Neural cell (in vitro differentiated cells): ENCODE results near the gene CGNL1. TPM values are rescaled to one million over a fixed set of nuclear protein-coding genes. Genes with fewer than 3 reads are reported as not detected.

Experiments used
- H2AFZ ChIP-seq: fragments of 200-600, 300-800 bp; sonication (generic), shearing (Covaris generic); 2 replicates; pipeline ENCODE4 v1.6.0; 2014; ENCODE audit warnings: low read depth, mild to moderate bottlenecking, antibody characterized with exemption, low read length, moderate library complexity
- H3F3A ChIP-seq: fragments of 200-600 bp; shearing (Covaris generic); 2 replicates; pipeline ENCODE4 v1.6.1; 2016; ENCODE audit warnings: mild to moderate bottlenecking, moderate library complexity, mixed read lengths, antibody characterized with exemption, low read length; ENCODE audit not compliant: insufficient read depth, poor library complexity, severe bottlenecking
- H3K27ac ChIP-seq: fragments of 200-600, 300-800 bp; sonication (generic), shearing (Covaris generic); 2 replicates; pipeline ENCODE4 v1.5.1; 2014; ENCODE audit warnings: mild to moderate bottlenecking, low read length, moderate library complexity
- H3K27me3 ChIP-seq: fragments of 300-800, 200-600 bp; sonication (generic), shearing (Covaris generic); 2 replicates; pipeline ENCODE4 v1.6.0; 2014; ENCODE audit warnings: mild to moderate bottlenecking, low read depth, low read length, moderate library complexity; ENCODE audit not compliant: insufficient read depth
- H3K36me3 ChIP-seq: fragments of 300-800, 200-600 bp; sonication (generic), shearing (Covaris generic); 2 replicates; pipeline ENCODE4 v1.5.1; 2014; ENCODE audit warnings: mild to moderate bottlenecking, antibody characterized with exemption, low read length, moderate library complexity; ENCODE audit not compliant: insufficient read depth
- H3K4me2 ChIP-seq: fragments of 300-800, 200-600 bp; sonication (generic), shearing (Covaris generic); 2 replicates; pipeline ENCODE4 v1.6.0; 2014; ENCODE audit warnings: mild to moderate bottlenecking, low read length
- H3K4me3 ChIP-seq: fragments of 300-800, 200-600 bp; sonication (generic), shearing (Covaris generic); 2 replicates; pipeline ENCODE4 v1.5.1; 2014; ENCODE audit warnings: mild to moderate bottlenecking, low read length, moderate library complexity
- H3K79me2 ChIP-seq: fragments of 200-600 bp; shearing (Covaris generic); replicated peaks from 2 replicates; pipeline ENCODE4 v1.6.0; 2014; ENCODE audit warnings: mild to moderate bottlenecking, low read length, moderate library complexity; ENCODE audit not compliant: insufficient read depth
- H3K9ac ChIP-seq: fragments of 300-800, 200-600 bp; sonication (generic), shearing (Covaris generic); 2 replicates; pipeline ENCODE4 v1.6.1; 2016; ENCODE audit warnings: mild to moderate bottlenecking, low read length, mixed read lengths
- H3K9me2 ChIP-seq: fragments of 200-600 bp; shearing (Covaris generic); 2 replicates; pipeline ENCODE4 v1.6.1; 2016; ENCODE audit warnings: mild to moderate bottlenecking, low read length, mixed read lengths; ENCODE audit not compliant: insufficient read depth
- H3K9me3 ChIP-seq: fragments of 200-600, 300-800 bp; sonication (generic), shearing (Covaris generic); 2 replicates; pipeline ENCODE4 v1.6.1; 2016; ENCODE audit warnings: mild to moderate bottlenecking, mixed run types, low read length, moderate library complexity, mixed read lengths
- H4K20me1 ChIP-seq: fragments of 200-600 bp; shearing (Covaris generic); 2 replicates; pipeline ENCODE4 v1.6.1; 2016; ENCODE audit warnings: mild to moderate bottlenecking, mixed run types; ENCODE audit not compliant: insufficient read depth
- CTCF ChIP-seq: fragments of 450-650 bp; IDR thresholded peaks from 2 replicates; pipeline ENCODE4 v1.5.1; 2014; ENCODE audit warnings: antibody characterized with exemption, mild to moderate bottlenecking, moderate library complexity; ENCODE audit not compliant: poor library complexity, severe bottlenecking
- EP300 ChIP-seq: fragments of 450-650 bp; conservative IDR thresholded peaks from 2 replicates; pipeline ENCODE4 v1.6.1; 2014; ENCODE audit warnings: antibody characterized with exemption, mild to moderate bottlenecking, moderate library complexity; ENCODE audit not compliant: poor library complexity, severe bottlenecking
- EZH2 ChIP-seq: fragments of 200-600, 300-800 bp; shearing (Covaris generic), sonication (generic); IDR thresholded peaks from 2 replicates; pipeline ENCODE4 v1.6.1; 2014; ENCODE audit warnings: antibody characterized with exemption, low read length, borderline replicate concordance, mild to moderate bottlenecking; ENCODE audit not compliant: insufficient read depth, poor library complexity, severe bottlenecking
- MXI1 ChIP-seq: fragments of 450-650 bp; conservative IDR thresholded peaks from 2 replicates; pipeline ENCODE4 v1.6.1; 2014; ENCODE audit warnings: antibody characterized with exemption, mild to moderate bottlenecking; ENCODE audit not compliant: poor library complexity, severe bottlenecking
- POLR2AphosphoS5 ChIP-seq: IDR thresholded peaks from 2 replicates; pipeline ENCODE4 v1.6.1; 2012
- RAD21 ChIP-seq: fragments of 450-650 bp; conservative IDR thresholded peaks from 2 replicates; pipeline ENCODE4 v1.6.1; 2014; ENCODE audit warnings: antibody characterized with exemption, mild to moderate bottlenecking, moderate library complexity
- REST ChIP-seq: IDR thresholded peaks from 2 replicates; pipeline ENCODE4 v1.6.1; 2012; ENCODE audit warnings: borderline replicate concordance
- SMC3 ChIP-seq: fragments of 450-650 bp; conservative IDR thresholded peaks from 2 replicates; pipeline ENCODE4 v1.6.1; 2014; ENCODE audit warnings: antibody characterized with exemption, mild to moderate bottlenecking, moderate library complexity; ENCODE audit not compliant: poor library complexity
- TAF1 ChIP-seq: IDR thresholded peaks from 2 replicates; pipeline ENCODE4 v1.6.1; 2012; ENCODE audit warnings: low read depth
- polyA plus RNA-seq: library from polyadenylated mRNA; depleted of rRNA; stranded (reverse); fragments of >200 nt; gene quantifications from 2 replicates; pipeline ENCODE4 v1.2.3, GENCODE V29; 2014

CGNL1 gene
- polyA plus RNA-seq, 1 donor from 2014 or later = 0.26 TPM

DNA sequence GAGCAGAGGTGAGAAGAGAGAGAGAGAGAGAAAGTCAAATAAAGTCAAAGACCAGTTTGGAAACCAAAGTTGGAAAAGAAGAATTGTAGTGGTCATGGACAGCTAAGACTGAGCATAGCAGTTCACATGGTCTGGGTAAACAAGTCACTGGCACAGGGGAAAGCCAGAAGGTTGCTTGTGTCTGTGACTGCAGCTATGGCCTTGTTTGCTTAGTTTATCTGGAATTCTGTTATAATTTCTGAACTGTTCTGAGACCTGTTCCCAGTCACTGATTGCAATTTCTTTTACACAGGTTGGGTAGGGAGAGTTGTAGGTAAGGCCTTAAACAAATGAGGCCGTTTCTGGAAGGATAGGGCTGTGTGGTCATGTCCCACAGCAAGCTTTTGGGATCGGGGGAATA is 172.0 kb downstream of the CGNL1 start:
- H2AFZ ChIP-seq = no peak overlapping the region
- no peaks in the 10 kb centered on the region for H3K36me3 ChIP-seq
- H3K9ac ChIP-seq = no peak overlapping the region
- no peaks in the 10 kb centered on the region for H3K9me3 ChIP-seq
- no peaks in the 10 kb centered on the region for H3F3A ChIP-seq
- H3K27me3 ChIP-seq = no peaks in the 10 kb centered on the region
- H3K79me2 ChIP-seq = no peaks in the 10 kb centered on the region
- H3K27ac ChIP-seq = no peak overlapping the region
- no peaks in the 10 kb centered on the region for H3K9me2 ChIP-seq
- no peak overlapping the region for H3K4me2 ChIP-seq
- H4K20me1 ChIP-seq = no peaks in the 10 kb centered on the region
- H3K4me3 ChIP-seq = no peak overlapping the region
- TF ChIP-seq EP300 (no peak), POLR2AphosphoS5 (no peak), MXI1 (no peak), RAD21 (no peak), EZH2 (no peak), TAF1 (no peak), SMC3 (no peak), REST (no peak), CTCF (no peak)

DNA sequence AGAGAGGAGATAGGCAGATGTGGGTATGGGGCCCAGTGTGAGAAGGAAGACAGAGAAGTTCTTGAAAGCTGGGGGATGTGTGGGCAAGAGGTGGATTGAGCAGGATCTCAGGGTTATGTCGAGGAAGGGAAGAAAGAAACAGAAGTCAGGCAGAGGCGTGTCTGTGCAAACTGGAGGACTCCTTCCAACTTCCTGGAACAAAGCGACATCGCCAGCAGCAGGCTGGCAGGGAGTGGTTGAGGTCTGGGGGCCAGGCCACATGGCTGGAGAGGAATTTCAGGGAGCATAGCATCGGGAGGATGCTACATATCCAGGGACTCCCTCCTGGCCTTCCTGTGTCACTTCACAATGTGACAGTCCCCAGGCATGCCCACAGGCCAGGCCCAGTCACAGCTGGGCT is 172.5 kb downstream of the CGNL1 start:
- Histone ChIP-seq H3K4me3 (no peak overlapping the region), H3K79me2 (no peaks in the 10 kb centered on the region), H3K4me2 (no peak overlapping the region), H2AFZ (no peak overlapping the region), H3F3A (no peaks in the 10 kb centered on the region), H3K27me3 (no peaks in the 10 kb centered on the region), H3K36me3 (no peaks in the 10 kb centered on the region), H3K9me3 (no peaks in the 10 kb centered on the region), H3K27ac (no peak overlapping the region), H3K9ac (no peak overlapping the region), H3K9me2 (no peaks in the 10 kb centered on the region), H4K20me1 (no peaks in the 10 kb centered on the region)
- no peak for TF ChIP-seq REST
- no peak for TF ChIP-seq POLR2AphosphoS5
- no peak for TF ChIP-seq RAD21
- TF ChIP-seq MXI1 = no peak
- TF ChIP-seq CTCF = no peak
- TF ChIP-seq EZH2 = no peak
- no peak for TF ChIP-seq EP300
- no peak for TF ChIP-seq SMC3
- no peak for TF ChIP-seq TAF1
